Gastroesophageal sphincter (tissue), 4 donors: ENCODE measurements around the gene KREMEN1. TPM values are rescaled to one million over a fixed set of nuclear protein-coding genes. Genes with fewer than 3 reads are reported as not detected.

Source experiments
- ATAC-seq: fragments of 150-250 bp; one replicate; pipeline ENCODE4 v1.9.1; 2016; ENCODE audit warnings: mild to moderate bottlenecking, moderate library complexity
- H3K27ac ChIP-seq, 4 donors: fragments of 200-600 bp; sonication (generic) in 3 of 4; 1 replicate in 3 of 4; 2 replicates in 1 of 4; pipeline ENCODE4 v1.5.1; 2016 to 2019
- H3K27me3 ChIP-seq: fragments of 200-600 bp; sonication (generic); one replicate; pipeline ENCODE4 v1.5.1; 2019
- H3K36me3 ChIP-seq, 2 donors: fragments of 200-600 bp; sonication (generic); one replicate each; pipeline ENCODE4 v1.5.1; 2019; ENCODE audit warnings: control low read depth in 1 of 2
- H3K4me1 ChIP-seq, 3 donors: fragments of 200-600 bp; sonication (generic); 1 replicate in 2 of 3; 2 replicates in 1 of 3; pipeline ENCODE4 v1.5.1; 2016 to 2019; ENCODE audit warnings: control low read depth in 2 of 3
- H3K4me3 ChIP-seq, 2 donors: fragments of 200-600 bp; sonication (generic); one replicate each; pipeline ENCODE4 v1.5.1; 2019; ENCODE audit warnings: mild to moderate bottlenecking in 1 of 2, moderate library complexity in 1 of 2
- H3K9me3 ChIP-seq, 3 donors: fragments of 200-600 bp; sonication (generic); one replicate each; pipeline ENCODE4 v1.5.1; 2017 to 2019; ENCODE audit warnings: control low read depth in 2 of 3
- CTCF ChIP-seq, 4 experiments: fragments of 200-600 bp in 2 of 4; fragments of 450-650 bp in 2 of 4; sonication (generic) in 1 of 4; IDR thresholded peaks; one replicate each; pipeline ENCODE4 v1.5.1; 2017 to 2019; ENCODE audit warnings: antibody characterized with exemption in 4 of 4, mild to moderate bottlenecking in 2 of 4, moderate library complexity in 2 of 4
- EP300 ChIP-seq: sonication (generic); formaldehyde crosslinking; IDR thresholded peaks from one replicate; pipeline ENCODE4 v1.6.1; 2017; ENCODE audit warnings: antibody characterized with exemption, mild to moderate bottlenecking
- POLR2A ChIP-seq, 2 donors: fragments of 450-650 bp; IDR thresholded peaks; one replicate each; pipeline ENCODE4 v1.6.1; 2017; ENCODE audit warnings: antibody characterized with exemption in 2 of 2, mild to moderate bottlenecking in 2 of 2, moderate library complexity in 1 of 2
- POLR2AphosphoS5 ChIP-seq: sonication (generic); formaldehyde crosslinking; IDR thresholded peaks from one replicate; pipeline ENCODE4 v1.6.1; 2017; ENCODE audit warnings: antibody characterized with exemption
- WGBS, 2 donors: methylation state at CpG; one replicate each; pipeline ENCODE4 v1.1.5; 2018; ENCODE audit warnings: low coverage in 1 of 2; 5-methylcytosine and 5-hydroxymethylcytosine counted together
- total RNA-seq, 4 donors: library from RNA; depleted of rRNA; stranded (reverse); fragments of >200 nt; gene quantifications; one replicate each; pipeline ENCODE4 v1.1.0, GENCODE V29; 2016

The KREMEN1 gene
- total RNA-seq, 4 donors from 2014 or later, result 7.5 to 17.4 (median 10.8) TPM

DNA sequence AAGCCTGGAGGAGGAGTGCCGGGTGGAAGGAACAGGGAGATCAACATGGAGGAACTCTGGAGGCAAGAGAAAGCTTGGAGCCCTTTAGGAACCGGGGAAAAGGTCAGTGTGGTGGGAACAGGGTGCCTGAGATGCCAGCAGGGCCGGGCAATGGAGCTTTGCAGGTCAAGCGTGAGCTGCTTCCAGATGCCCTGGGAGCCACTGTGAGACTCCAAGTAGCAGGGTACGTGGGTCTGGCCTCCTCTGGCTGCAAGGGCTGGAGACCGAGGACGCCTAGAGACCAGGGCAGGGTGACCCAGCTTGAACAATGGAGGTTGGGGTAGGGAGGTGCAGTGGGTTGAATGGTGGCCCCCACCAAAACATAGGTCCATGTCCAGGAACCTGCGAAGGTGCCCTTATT lies 117.2 kb downstream of the KREMEN1 start:
- Histone ChIP-seq H3K4me3 (no peak overlapping the region), H3K9me3 (peaks cover 0 to 4% (median 0%) of the 10 kb centered on the region in 3 donors), H3K27me3 (peaks cover 7% of the 10 kb centered on the region), H3K36me3 (no peaks in the 10 kb centered on the region), H3K27ac (no peak overlapping the region), H3K4me1 (no peaks in the 10 kb centered on the region)
- WGBS, 2 donors, result 86 to 89% methylated on average over 1 to 4 of the region's 8 CpGs
- no peak for ATAC-seq
- TF ChIP-seq EP300 (no peak), CTCF (IDR thresholded peaks at IDR 0.05) (no peak), POLR2A (IDR thresholded peaks at IDR 0.05) (no peak), POLR2AphosphoS5 (no peak)

DNA sequence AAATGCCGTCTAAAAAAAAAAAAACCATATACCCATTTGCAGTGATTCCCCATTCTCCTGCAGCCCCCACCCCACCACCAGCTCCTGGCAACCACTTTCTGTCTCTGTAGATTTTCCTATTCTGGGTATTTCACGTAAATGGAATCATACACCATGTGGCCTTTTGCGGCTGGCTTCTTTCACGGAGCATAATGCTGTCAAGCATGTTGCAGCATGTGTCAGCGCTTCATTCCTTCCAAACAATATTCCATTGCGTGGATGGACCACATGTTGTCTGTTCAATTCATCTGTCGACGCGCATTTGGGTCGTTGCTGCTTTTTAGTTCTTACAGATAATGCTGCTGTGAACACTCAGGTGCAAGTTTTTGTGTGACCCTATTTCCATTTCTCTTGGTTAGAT lies 118.1 kb downstream of the KREMEN1 start:
- H3K36me3 ChIP-seq, result no peaks in the 10 kb centered on the region

DNA sequence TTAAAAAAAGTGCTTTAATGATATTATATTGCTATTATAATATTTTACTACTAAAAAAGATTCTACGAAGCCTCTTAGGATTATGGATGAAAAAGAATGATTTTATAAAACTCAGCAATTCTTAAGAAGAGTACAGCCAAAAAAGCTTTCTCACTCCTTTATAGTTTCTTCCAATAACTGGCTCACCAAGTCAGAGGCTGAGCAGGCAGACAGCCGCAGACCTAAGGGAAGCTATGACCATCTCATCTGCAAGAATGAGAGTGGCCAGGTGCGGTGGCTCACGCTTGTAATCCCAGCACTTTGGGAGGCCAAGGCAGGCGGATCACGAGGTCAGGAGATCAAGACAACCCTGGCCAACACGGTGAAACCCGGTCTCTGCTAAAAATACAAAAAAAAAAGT lies 120.2 kb downstream of the KREMEN1 start:
- no peak overlapping the region for H3K27ac ChIP-seq
- ATAC-seq, result no peak
- H3K4me1 ChIP-seq, result no peaks in the 10 kb centered on the region
- no peak overlapping the region for H3K4me3 ChIP-seq
- WGBS, 2 donors, result 50 to 57% methylated on average over 2 to 8 of the region's 8 CpGs
- peaks cover 7% of the 10 kb centered on the region for H3K27me3 ChIP-seq
- peaks cover 0 to 4% (median 0%) of the 10 kb centered on the region in 3 donors for H3K9me3 ChIP-seq
- TF ChIP-seq POLR2AphosphoS5 (no peak), POLR2A (IDR thresholded peaks at IDR 0.05) (no peak), CTCF (IDR thresholded peaks at IDR 0.05) (no peak), EP300 (no peak)
- no peaks in the 10 kb centered on the region for H3K36me3 ChIP-seq

More for the DNA sequence above, 118.1 kb downstream of the KREMEN1 start:
- Histone ChIP-seq H3K9me3 (peaks cover 0 to 4% (median 0%) of the 10 kb centered on the region in 3 donors), H3K27me3 (peaks cover 7% of the 10 kb centered on the region), H3K4me1 (no peaks in the 10 kb centered on the region), H3K27ac (no peak overlapping the region), H3K4me3 (no peak overlapping the region)
- no peak for ATAC-seq
- 81 to 91% methylated on average over 9 of the region's 10 CpGs for WGBS, 2 donors
- TF ChIP-seq POLR2A (IDR thresholded peaks at IDR 0.05), result no peak
- no peak for TF ChIP-seq POLR2AphosphoS5
- no peak for TF ChIP-seq EP300
- TF ChIP-seq CTCF (IDR thresholded peaks at IDR 0.05), result no peak

GRCh38 chr22:29194184-29194583 lies 121.3 kb downstream of the KREMEN1 start:
- H3K4me1 ChIP-seq, result no peaks in the 10 kb centered on the region
- H3K27ac ChIP-seq, result no peak overlapping the region
- H3K27me3 ChIP-seq, result peaks cover under 1% of the 10 kb centered on the region
- ATAC-seq, result no peak
- no peaks in the 10 kb centered on the region for H3K36me3 ChIP-seq
- peaks cover 0 to 4% (median 0%) of the 10 kb centered on the region in 3 donors for H3K9me3 ChIP-seq
- TF ChIP-seq EP300 (no peak), CTCF (IDR thresholded peaks at IDR 0.05) (no peak), POLR2AphosphoS5 (no peak), POLR2A (IDR thresholded peaks at IDR 0.05) (no peak)
- no peak overlapping the region for H3K4me3 ChIP-seq
- WGBS, 2 donors, result 80% methylated on average over 1 of the region's 2 CpGs; no CpG with 5 or more reads in 1 of the 2 donors

- TF ChIP-seq POLR2AphosphoS5, result no peak
- no peak for TF ChIP-seq CTCF (IDR thresholded peaks at IDR 0.05)
- TF ChIP-seq EP300, result no peak
- no peak for TF ChIP-seq POLR2A (IDR thresholded peaks at IDR 0.05)
- no peak for ATAC-seq
- 70 to 80% methylated on average over 2 to 4 of the region's 8 CpGs for WGBS, 2 donors
Measured at GRCh38 chr22:29195118-29195963, 122.5 kb downstream of the KREMEN1 start.

More at GRCh38 chr22:29195118-29195963, 122.5 kb downstream of the KREMEN1 start:
- Histone ChIP-seq H3K27me3 (no peaks in the 10 kb centered on the region), H3K4me1 (no peaks in the 10 kb centered on the region), H3K9me3 (peaks cover 0 to 4% (median 0%) of the 10 kb centered on the region in 3 donors), H3K4me3 (no peak overlapping the region), H3K36me3 (no peaks in the 10 kb centered on the region), H3K27ac (no peak overlapping the region)
